Adrenal gland (tissue), 12 donors: Measurements from ENCODE around the gene UGT2B7. TPM values are rescaled to one million over a fixed set of nuclear protein-coding genes. Genes with fewer than 3 reads are reported as not detected.

Experiments used
- DNase-seq, 7 donors: peaks; one replicate each; pipeline ENCODE4 v3.0.0-alpha.2; 2019 to 2020
- H3K27ac ChIP-seq, 5 donors: fragments of 200-600 bp; sonication (generic) in 4 of 5; 1 replicate in 3 of 5; 2 replicates in 2 of 5; pipeline versions ENCODE4 v1.5.1 to v1.8.0; 2016 to 2020; ENCODE audit warnings: mild to moderate bottlenecking in 1 of 5
- H3K27me3 ChIP-seq: fragments of 200-600 bp; 2 replicates; pipeline ENCODE4 v1.8.0; 2021
- H3K36me3 ChIP-seq, 2 donors: fragments of 200-600 bp; replicated peaks in 1 of 2; 1 replicate in 1 of 2; 2 replicates in 1 of 2; pipeline versions ENCODE4 v1.5.1 to v1.8.0; 2018 to 2022
- H3K4me1 ChIP-seq, 2 donors: fragments of 200-600 bp; replicated peaks in 1 of 2; 1 replicate in 1 of 2; 2 replicates in 1 of 2; pipeline versions ENCODE4 v1.5.1 to v1.8.0; 2018 to 2021
- H3K4me3 ChIP-seq, 4 donors: fragments of 200-600 bp; sonication (generic) in 3 of 4; one replicate each; pipeline ENCODE4 v1.5.1; 2016 to 2018
- H3K9me3 ChIP-seq, 3 donors: fragments of 200-600 bp; sonication (generic) in 1 of 3; replicated peaks in 1 of 3; 1 replicate in 2 of 3; 2 replicates in 1 of 3; pipeline versions ENCODE4 v1.5.1 to v1.8.0; 2016 to 2021
- CTCF ChIP-seq, 6 experiments: fragments of 450-650 bp in 4 of 6; fragments of 200-600 bp in 2 of 6; sonication (generic) in 1 of 6; IDR thresholded peaks; 1 replicate in 5 of 6; 2 replicates in 1 of 6; pipeline versions ENCODE4 v1.5.1 to v1.8.0; 2016 to 2021; ENCODE audit warnings: antibody characterized with exemption in 6 of 6, mild to moderate bottlenecking in 2 of 6, moderate library complexity in 1 of 6
- POLR2A ChIP-seq, 2 donors: fragments of 450-650 bp; IDR thresholded peaks; one replicate each; pipeline ENCODE4 v1.6.1; 2017; ENCODE audit warnings: antibody characterized with exemption in 2 of 2, mild to moderate bottlenecking in 2 of 2, moderate library complexity in 1 of 2
- WGBS, 4 donors: extraction: QIAGEN DNeasy Blood & Tissue Kit in 2 of 4; methylation state at CpG; one replicate each; pipeline versions ENCODE4 v1.1.5 to v1.1.7; 2013 to 2017; 5-methylcytosine and 5-hydroxymethylcytosine counted together
- intact Hi-C, 2 donors: fragments of 100-400 bp; cut with DNase I; formaldehyde crosslinking; loops; one replicate each; pipeline versions ENCODE4 v1.14.1 to v1.15.0; 2022 to 2023
- polyA plus RNA-seq, 3 donors: library from polyadenylated mRNA; stranded (reverse); fragments of 200-250 nt in 2 of 3; fragments of 350-450 nt in 1 of 3; fragmentation: Illumina TruSeq in 1 of 3; extraction: RNeasy Lipid Tissue Mini Kit (QIAGEN cat#74804) in 1 of 3; gene quantifications; one replicate each; pipeline ENCODE4 v1.2.3, GENCODE V29; 2013 to 2014
- total RNA-seq, 9 donors: library from RNA; depleted of rRNA in 4 of 9; stranded (reverse); fragments of >200 nt in 4 of 9; fragments of 120-200 nt in 1 of 9; fragmentation: NEBNext Ultra II Directional in 1 of 9; extraction: Animal tissue kit (Norgen Biotek cat#: 25700) in 1 of 9; gene quantifications; one replicate each; pipeline versions ENCODE4 v1.1.0 to v1.2.4, GENCODE V29; 2013 to 2023
- donor health status: healthy with polysubstance abuse.
- donor health status: Bipolar disorder and iron deficiency.
- donor health status: DM: yes; HTN: yes; CAD: no.
- donor health status: DM: no; HTN: no; CAD: no.
- donor health status: DM: no; HTN: no; CAD: no.
- donor health status: DM: yes; HTN: yes; CAD: no.

Gene UGT2B7
- total and polyA plus RNA-seq, 12 donors, result 0.07 to 0.23 TPM; not detected in 10

- WGBS, 4 donors, result 70 to 80% (median 77%) methylated on average over 6 of the region's 6 CpGs
- Histone ChIP-seq H3K4me1 (no peaks in the 10 kb centered on the region), H3K27me3 (no peaks in the 10 kb centered on the region), H3K4me3 (no peak overlapping the region), H3K36me3 (no peaks in the 10 kb centered on the region), H3K27ac (no peak overlapping the region), H3K9me3 (no peaks in the 10 kb centered on the region)
- no peak for TF ChIP-seq POLR2A (IDR thresholded peaks at IDR 0.05)
- TF ChIP-seq CTCF (IDR thresholded peaks at IDR 0.05), result no peak
- intact Hi-C loops, result no loop called here
- DNase-seq, result no peak
These were observed 37.7 kb upstream of the UGT2B7 start for GRCh38 chr4:69058410-69059059.

GRCh38 chr4:69060651-69061308 is 35.5 kb upstream of the UGT2B7 start:
- Histone ChIP-seq H3K4me1 (no peaks in the 10 kb centered on the region), H3K9me3 (no peaks in the 10 kb centered on the region), H3K4me3 (no peak overlapping the region), H3K36me3 (no peaks in the 10 kb centered on the region), H3K27ac (no peak overlapping the region), H3K27me3 (no peaks in the 10 kb centered on the region)
- TF ChIP-seq CTCF (IDR thresholded peaks at IDR 0.05) (no peak), POLR2A (IDR thresholded peaks at IDR 0.05) (no peak)
- intact Hi-C loops, result no loop called here
- no peak for DNase-seq
- 61 to 84% (median 71%) methylated on average over 3 to 5 of the region's 5 CpGs for WGBS, 4 donors

- DNase-seq, result no peak
These were observed 31.9 kb upstream of the UGT2B7 start for GRCh38 chr4:69064391-69064790.

GRCh38 chr4:69066945-69067344 is 29.3 kb upstream of the UGT2B7 start:
- TF ChIP-seq CTCF (IDR thresholded peaks at IDR 0.05), result no peak
- TF ChIP-seq POLR2A (IDR thresholded peaks at IDR 0.05), result no peak
- Histone ChIP-seq H3K4me3 (no peak overlapping the region), H3K36me3 (no peaks in the 10 kb centered on the region), H3K27ac (no peak overlapping the region), H3K9me3 (no peaks in the 10 kb centered on the region), H3K4me1 (no peaks in the 10 kb centered on the region), H3K27me3 (no peaks in the 10 kb centered on the region)
- no peak for DNase-seq
- intact Hi-C loops, result no loop called here

More at GRCh38 chr4:69064391-69064790, 31.9 kb upstream of the UGT2B7 start:
- Histone ChIP-seq H3K9me3 (no peaks in the 10 kb centered on the region), H3K4me3 (no peak overlapping the region), H3K36me3 (no peaks in the 10 kb centered on the region), H3K27ac (no peak overlapping the region), H3K27me3 (no peaks in the 10 kb centered on the region), H3K4me1 (no peaks in the 10 kb centered on the region)
- 53 to 71% (median 67%) methylated on average over 3 of the region's 3 CpGs for WGBS, 4 donors
- intact Hi-C loops, result no loop called here
- TF ChIP-seq POLR2A (IDR thresholded peaks at IDR 0.05), result no peak
- no peak for TF ChIP-seq CTCF (IDR thresholded peaks at IDR 0.05)
